HTERT RPE-1 (cell line): ENCODE results near the gene NRP1.
"Not testable (repeated sequence)": the region's sequence is repeated elsewhere in the genome, so short reads cannot be mapped to it uniquely, and the experiment has no call there.

ENCODE experiments used
- in situ Hi-C: fragments of 300-500 bp; cut with MboI; formaldehyde crosslinking; loops from 4 replicates; pipeline ENCODE4 v1.14.3; 2020; ENCODE audit warnings: low sequenced_read_pairs

NRP1 gene

GRCh38 chr10:33325929-33326328 is 8.5 kb downstream of the NRP1 start:
- in situ Hi-C loops = no loop called here

- in situ Hi-C loops = no loop called here
Measured at GRCh38 chr10:33323721-33324120, 10.7 kb downstream of the NRP1 start.

GRCh38 chr10:33321516-33321915 is 13.0 kb downstream of the NRP1 start:
- in situ Hi-C loops = no loop called here

- in situ Hi-C loops = no loop called here
Measured at GRCh38 chr10:33320288-33320687, 14.2 kb downstream of the NRP1 start.

GRCh38 chr10:33315891-33316290 is 18.6 kb downstream of the NRP1 start:
- in situ Hi-C loops = no loop called here

- in situ Hi-C loops = no loop called here
Measured at GRCh38 chr10:33314811-33315561, 19.5 kb downstream of the NRP1 start.

GRCh38 chr10:33311640-33312039 is 22.8 kb downstream of the NRP1 start:
- in situ Hi-C loops = no loop called here

GRCh38 chr10:33310853-33311252 is 23.6 kb downstream of the NRP1 start:
- in situ Hi-C loops = no loop called here

GRCh38 chr10:33309406-33309805 is 25.1 kb downstream of the NRP1 start:
- in situ Hi-C loops = no loop called here

- in situ Hi-C loops = no loop called here
Measured at GRCh38 chr10:33307835-33308234, 26.6 kb downstream of the NRP1 start.

- in situ Hi-C loops = no loop called here
Measured at GRCh38 chr10:33306701-33307519, 27.6 kb downstream of the NRP1 start.

GRCh38 chr10:33306126-33306525 is 28.3 kb downstream of the NRP1 start:
- in situ Hi-C loops = no loop called here

- in situ Hi-C loops = no loop called here
Measured at GRCh38 chr10:33304423-33305225, 29.8 kb downstream of the NRP1 start.

- in situ Hi-C loops = no loop called here
Measured at GRCh38 chr10:33303988-33304387, 30.5 kb downstream of the NRP1 start.

- in situ Hi-C loops = no loop called here
Measured at GRCh38 chr10:33302208-33302829, 32.1 kb downstream of the NRP1 start.

- in situ Hi-C loops = no loop called here
Measured at GRCh38 chr10:33301097-33301789, 33.2 kb downstream of the NRP1 start.

GRCh38 chr10:33300544-33300943 is 33.9 kb downstream of the NRP1 start:
- in situ Hi-C loops = not testable (repeated sequence)

- in situ Hi-C loops = no loop called here
Measured at GRCh38 chr10:33298893-33299292, 35.6 kb downstream of the NRP1 start.

- in situ Hi-C loops = no loop called here
Measured at GRCh38 chr10:33298110-33298509, 36.4 kb downstream of the NRP1 start.

- in situ Hi-C loops = no loop called here
Measured at GRCh38 chr10:33295851-33296250, 38.6 kb downstream of the NRP1 start.
